LNCAP (cell line): ENCODE measurements around the gene MTURN.

Experiments
- CTCF ChIP-seq: fragments of 450-650 bp; IDR thresholded peaks from 2 replicates; pipeline ENCODE4 v1.5.1; 2017; ENCODE audit warnings: mild to moderate bottlenecking

MTURN gene

GRCh38 chr7:30169579-30169978, 34.8 kb downstream of the MTURN start:
- TF ChIP-seq CTCF = no peak

DNA sequence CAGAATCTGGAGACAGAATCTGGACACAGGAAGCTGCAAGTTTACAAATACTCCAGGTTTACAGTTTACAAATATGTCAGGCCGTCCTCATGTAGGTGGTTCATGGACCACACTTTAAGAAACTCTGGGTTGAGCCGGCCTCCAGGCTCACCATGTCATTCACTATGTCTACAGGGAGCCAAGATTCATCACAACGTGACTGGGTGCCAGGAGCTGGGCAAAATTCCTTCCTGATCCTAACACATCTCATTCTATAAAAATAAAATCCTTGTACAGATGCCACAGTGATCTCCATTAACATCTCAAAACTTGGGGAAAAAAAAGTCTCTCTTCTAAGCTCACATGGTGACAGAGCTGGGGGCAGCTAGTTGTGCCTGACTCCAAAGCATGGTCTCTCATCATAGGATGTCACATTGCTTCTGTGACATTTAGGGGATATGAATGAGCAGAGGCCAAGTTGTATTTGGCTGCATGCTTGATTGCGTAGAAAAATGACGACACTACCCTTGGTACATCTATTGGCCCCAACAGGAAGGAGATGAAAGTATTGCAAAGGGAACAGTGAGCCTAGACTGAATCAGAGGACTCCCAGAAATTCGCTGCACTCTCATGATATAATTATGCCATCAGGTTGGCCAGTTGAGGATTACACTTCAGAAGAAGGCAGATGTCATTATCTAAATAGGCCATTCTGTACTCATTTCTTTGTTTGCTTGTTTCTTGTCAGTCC, 35.9 kb downstream of the MTURN start:
- no peak for TF ChIP-seq CTCF

DNA sequence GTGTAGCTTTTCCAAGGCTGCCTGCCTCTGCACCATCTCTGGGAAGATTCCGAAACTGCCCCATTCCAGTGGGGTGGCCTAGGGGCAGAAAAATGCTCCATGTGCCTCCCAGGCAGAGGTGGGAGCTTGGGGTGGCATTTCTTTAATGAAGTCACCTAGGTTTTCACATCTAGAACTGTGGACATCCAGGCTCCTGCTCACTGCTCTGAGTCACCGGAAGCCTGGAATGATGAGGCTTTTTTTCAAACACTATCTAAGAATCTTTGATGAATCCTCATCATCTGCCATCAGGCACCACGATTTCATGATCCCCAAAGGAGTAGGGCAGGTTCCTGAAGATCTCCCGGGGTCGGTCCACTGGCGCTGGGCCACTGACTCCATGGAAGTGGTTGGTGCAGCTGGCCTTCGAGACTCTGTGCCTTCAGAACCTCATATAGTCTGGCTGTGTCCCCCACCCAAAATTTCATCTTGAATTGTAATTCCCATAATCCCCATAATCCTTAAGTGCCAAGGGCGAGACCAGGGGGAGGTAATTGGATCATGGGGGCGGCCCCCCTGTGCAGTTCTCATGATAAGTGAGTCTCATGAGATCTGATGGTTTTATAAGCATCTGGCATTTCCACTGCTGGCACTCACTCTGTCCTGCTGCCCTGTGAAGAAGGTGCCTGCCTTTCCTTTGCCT, 37.1 kb downstream of the MTURN start:
- no peak for TF ChIP-seq CTCF

DNA sequence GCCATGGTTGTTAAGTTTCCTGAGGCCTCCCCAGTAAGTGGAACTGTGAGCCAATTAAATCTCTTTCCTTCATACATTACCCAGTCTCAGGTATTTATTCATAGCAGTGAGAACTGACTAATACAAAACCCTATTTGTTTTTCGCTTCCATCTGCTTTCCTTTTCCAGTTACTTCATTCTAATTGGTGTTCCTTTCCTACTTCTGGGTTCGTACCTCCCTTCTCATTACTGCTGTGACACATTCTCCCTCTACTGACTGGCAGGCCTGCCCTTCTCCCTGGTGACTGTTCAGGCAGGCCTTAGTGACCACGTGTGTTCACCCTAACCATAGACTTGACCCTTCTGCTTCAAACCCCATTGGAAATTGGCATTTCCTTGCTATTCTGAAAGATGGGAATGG, 37.7 kb downstream of the MTURN start:
- TF ChIP-seq CTCF = no peak

- TF ChIP-seq CTCF = peak; percentile 67
Measured at GRCh38 chr7:30173058-30173897, 38.5 kb downstream of the MTURN start.

DNA sequence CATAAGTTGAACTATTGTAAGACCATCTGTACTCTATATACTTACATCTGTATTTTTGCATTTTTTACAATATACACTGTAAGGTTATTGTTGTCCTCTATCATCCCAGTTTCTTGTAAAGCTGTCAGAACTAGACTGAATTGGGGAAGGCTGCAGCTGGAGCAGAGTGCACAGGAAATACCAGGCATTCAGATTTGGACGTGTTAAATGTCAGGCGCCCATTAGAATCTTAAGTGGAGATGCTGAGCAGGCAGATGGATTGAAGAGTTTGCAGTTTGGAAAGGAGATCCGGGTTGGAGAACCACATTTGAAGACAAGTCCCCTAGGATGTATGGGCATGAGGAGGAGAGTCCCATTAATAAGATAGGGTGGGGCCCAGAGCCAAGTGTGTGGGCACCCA, 40.4 kb downstream of the MTURN start:
- TF ChIP-seq CTCF = no peak

- TF ChIP-seq CTCF = no peak
Measured at GRCh38 chr7:30175636-30176147, 40.9 kb downstream of the MTURN start.
